Type B pancreatic cell (in vitro differentiated cells): ENCODE results near the gene ASCC3. TPM values are rescaled to one million over a fixed set of nuclear protein-coding genes. Genes with fewer than 3 reads are reported as not detected.
A peak's percentile ranks its signal among the peaks of the same experiment; 100 is the strongest.

Experiments used
- DNase-seq: peaks from one replicate; pipeline ENCODE4 v3.0.0; 2021; ENCODE audit warnings: mixed read lengths; ENCODE audit not compliant: unreplicated experiment; ENCODE audit errors: extremely low spot score
- H3K27ac Mint-ChIP-seq: 2 replicates; pipeline ENCODE4 v1.8.0; 2021; ENCODE audit warnings: mild to moderate bottlenecking, mixed read lengths
- H3K27me3 Mint-ChIP-seq: 2 replicates; pipeline ENCODE4 v1.8.0; 2021; ENCODE audit warnings: mixed read lengths
- H3K36me3 Mint-ChIP-seq: 2 replicates; pipeline ENCODE4 v1.8.0; 2021; ENCODE audit warnings: mixed read lengths
- H3K4me1 Mint-ChIP-seq: one replicate; pipeline ENCODE4 v1.8.0; 2021; ENCODE audit warnings: mixed read lengths; ENCODE audit not compliant: unreplicated experiment
- H3K4me3 Mint-ChIP-seq: 2 replicates; pipeline ENCODE4 v1.8.0; 2021; ENCODE audit warnings: mild to moderate bottlenecking, mixed read lengths
- H3K9me3 Mint-ChIP-seq: 2 replicates; pipeline ENCODE4 v1.8.0; 2021; ENCODE audit warnings: mixed read lengths
- total RNA-seq: library from RNA; stranded (reverse); gene quantifications from 2 replicates; pipeline ENCODE4 v1.2.1, GENCODE V29; 2021; ENCODE audit warnings: low replicate concordance
- TF ChIP-seq, protein P1 (sequence below): fragments of 200-600 bp; sonication (generic); conservative IDR thresholded peaks from 2 replicates; pipeline ENCODE4 v1.5.0; 2021; ENCODE audit warnings: antibody characterized with exemption, mild to moderate bottlenecking

Gene ASCC3
- total RNA-seq, 1 donor from 2014 or later = 51.2 TPM

DNA sequence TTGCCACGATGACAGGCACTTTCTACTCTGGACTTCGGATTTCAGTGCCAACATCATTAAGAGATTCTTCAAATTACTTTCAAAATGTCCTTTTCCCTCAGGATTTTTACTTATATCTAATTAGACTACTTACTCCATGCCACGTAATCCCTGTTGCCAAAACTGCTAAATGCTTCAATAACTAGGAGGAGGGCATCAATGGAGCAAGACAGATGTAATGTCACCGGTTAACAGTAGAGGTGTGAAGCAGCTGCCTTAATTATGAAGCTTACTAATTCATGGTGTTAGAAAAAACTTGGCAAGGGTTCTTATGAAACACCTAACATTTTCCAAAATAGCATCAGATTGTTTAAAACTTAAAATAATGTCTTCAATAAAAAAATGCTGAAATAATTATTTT is 305.2 kb downstream of the ASCC3 start:
- Mint-ChIP-seq H3K36me3 (peaks cover 9% of the 10 kb centered on the region), H3K9me3 (peaks cover 7% of the 10 kb centered on the region), H3K4me3 (no peak overlapping the region), H3K27me3 (no peaks in the 10 kb centered on the region), H3K4me1 (no peaks in the 10 kb centered on the region), H3K27ac (no peak overlapping the region)
- TF ChIP-seq, protein P1, sequence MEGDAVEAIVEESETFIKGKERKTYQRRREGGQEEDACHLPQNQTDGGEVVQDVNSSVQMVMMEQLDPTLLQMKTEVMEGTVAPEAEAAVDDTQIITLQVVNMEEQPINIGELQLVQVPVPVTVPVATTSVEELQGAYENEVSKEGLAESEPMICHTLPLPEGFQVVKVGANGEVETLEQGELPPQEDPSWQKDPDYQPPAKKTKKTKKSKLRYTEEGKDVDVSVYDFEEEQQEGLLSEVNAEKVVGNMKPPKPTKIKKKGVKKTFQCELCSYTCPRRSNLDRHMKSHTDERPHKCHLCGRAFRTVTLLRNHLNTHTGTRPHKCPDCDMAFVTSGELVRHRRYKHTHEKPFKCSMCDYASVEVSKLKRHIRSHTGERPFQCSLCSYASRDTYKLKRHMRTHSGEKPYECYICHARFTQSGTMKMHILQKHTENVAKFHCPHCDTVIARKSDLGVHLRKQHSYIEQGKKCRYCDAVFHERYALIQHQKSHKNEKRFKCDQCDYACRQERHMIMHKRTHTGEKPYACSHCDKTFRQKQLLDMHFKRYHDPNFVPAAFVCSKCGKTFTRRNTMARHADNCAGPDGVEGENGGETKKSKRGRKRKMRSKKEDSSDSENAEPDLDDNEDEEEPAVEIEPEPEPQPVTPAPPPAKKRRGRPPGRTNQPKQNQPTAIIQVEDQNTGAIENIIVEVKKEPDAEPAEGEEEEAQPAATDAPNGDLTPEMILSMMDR = no peak
- no peak for DNase-seq

DNA sequence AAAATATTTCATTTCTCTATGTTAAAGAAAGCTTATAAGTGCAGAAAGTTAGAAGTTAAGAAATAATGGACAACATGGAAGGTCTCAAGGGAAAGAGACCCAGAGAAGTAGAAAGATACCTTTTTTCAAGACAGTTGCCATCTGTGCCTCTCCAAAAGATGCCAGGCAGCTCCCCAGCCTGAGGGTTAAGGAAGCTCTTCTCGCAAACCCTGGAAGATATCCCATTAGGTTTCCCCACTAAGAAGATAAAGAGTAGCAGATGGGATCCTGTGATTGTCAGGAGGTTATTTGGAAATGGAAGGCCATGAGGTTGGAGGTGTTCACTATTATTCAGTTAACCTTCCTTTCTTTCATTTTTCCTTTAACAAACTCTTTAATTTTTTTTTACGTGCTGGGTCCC is 306.3 kb downstream of the ASCC3 start:
- no peak for DNase-seq
- TF ChIP-seq, protein P1 = no peak
- Mint-ChIP-seq H3K27ac (no peak overlapping the region), H3K9me3 (peaks cover 7% of the 10 kb centered on the region), H3K4me1 (no peaks in the 10 kb centered on the region), H3K27me3 (no peaks in the 10 kb centered on the region), H3K4me3 (no peak overlapping the region), H3K36me3 (peaks cover 19% of the 10 kb centered on the region)

- H3K9me3 Mint-ChIP-seq = no peaks in the 10 kb centered on the region
- H3K27ac Mint-ChIP-seq = no peak overlapping the region
- H3K4me3 Mint-ChIP-seq = no peak overlapping the region
- H3K27me3 Mint-ChIP-seq = no peaks in the 10 kb centered on the region
- H3K36me3 Mint-ChIP-seq = peaks cover 12% of the 10 kb centered on the region
- TF ChIP-seq, protein P1 = peak; percentile 72
- DNase-seq = no peak
- H3K4me1 Mint-ChIP-seq = no peaks in the 10 kb centered on the region
Observed at GRCh38 chr6:100573166-100573565, 308.0 kb downstream of the ASCC3 start.

DNA sequence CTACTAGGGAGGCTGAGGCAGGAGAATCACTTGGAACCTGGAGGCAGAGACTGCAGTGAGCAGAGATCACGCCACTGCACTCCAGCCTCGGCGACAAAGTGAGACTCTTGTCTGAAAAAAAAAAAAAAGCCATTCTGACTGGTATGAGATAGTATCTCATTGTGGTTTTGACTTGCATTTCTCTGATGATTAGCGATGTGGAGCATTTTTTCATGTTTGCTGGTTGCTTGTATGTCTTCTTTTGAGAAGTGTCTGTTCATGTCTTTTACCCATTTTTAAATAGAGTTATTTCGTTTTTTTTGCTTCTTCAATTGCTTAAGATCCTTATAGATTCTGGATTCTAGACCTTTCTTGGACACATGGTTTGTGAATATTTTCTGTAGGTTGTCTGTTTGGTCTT is 312.9 kb downstream of the ASCC3 start:
- Mint-ChIP-seq H3K36me3 (peaks cover 12% of the 10 kb centered on the region), H3K4me1 (no peaks in the 10 kb centered on the region), H3K27ac (no peak overlapping the region), H3K9me3 (no peaks in the 10 kb centered on the region), H3K4me3 (no peak overlapping the region), H3K27me3 (no peaks in the 10 kb centered on the region)
- TF ChIP-seq, protein P1 = no peak
- DNase-seq = no peak

DNA sequence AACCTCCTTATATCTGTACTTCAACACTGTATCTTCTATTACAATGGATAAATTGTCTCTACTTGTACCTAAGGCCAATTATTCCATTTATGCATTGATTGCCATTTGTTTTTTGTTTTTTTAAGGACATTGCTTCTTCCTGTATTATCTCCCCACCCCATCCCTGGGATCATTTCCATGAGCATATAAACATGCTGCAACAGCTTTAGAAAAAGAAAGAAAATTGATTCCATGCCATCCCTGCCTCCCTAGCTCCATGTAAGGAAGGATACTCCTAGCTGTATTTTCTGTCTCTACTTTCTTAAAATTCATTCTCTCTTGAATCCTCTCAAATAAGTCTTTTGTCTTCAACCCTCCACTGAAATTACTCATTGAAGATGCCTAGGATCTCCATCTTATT is 314.6 kb downstream of the ASCC3 start:
- TF ChIP-seq, protein P1 = no peak
- Mint-ChIP-seq H3K27ac (no peak overlapping the region), H3K27me3 (no peaks in the 10 kb centered on the region), H3K4me1 (no peaks in the 10 kb centered on the region), H3K4me3 (no peak overlapping the region), H3K36me3 (peaks cover 12% of the 10 kb centered on the region), H3K9me3 (no peaks in the 10 kb centered on the region)
- DNase-seq = no peak

GRCh38 chr6:100565439-100566104 is 315.6 kb downstream of the ASCC3 start:
- H3K36me3 Mint-ChIP-seq = peaks cover 7% of the 10 kb centered on the region
- H3K9me3 Mint-ChIP-seq = no peaks in the 10 kb centered on the region
- no peak overlapping the region for H3K27ac Mint-ChIP-seq
- TF ChIP-seq, protein P1 = no peak
- H3K4me1 Mint-ChIP-seq = no peaks in the 10 kb centered on the region
- no peak for DNase-seq
- no peaks in the 10 kb centered on the region for H3K27me3 Mint-ChIP-seq
- no peak overlapping the region for H3K4me3 Mint-ChIP-seq
